ENCODE results near the gene AJAP1.

The AJAP1 gene

GRCh38 chr1:4769516-4770280 lies 115.3 kb downstream of the AJAP1 start:
- DNase-seq (ENCODE audit: low read depth in 3 of 3) = no peak

- DNase-seq (ENCODE audit: low read depth in 3 of 3) = no peak
Observed at GRCh38 chr1:4770713-4771112, 116.3 kb downstream of the AJAP1 start.

GRCh38 chr1:4771267-4771666 lies 116.9 kb downstream of the AJAP1 start:
- no peak for DNase-seq (ENCODE audit: low read depth in 3 of 3)

- no peak for DNase-seq (ENCODE audit: low read depth in 3 of 3)
Observed at GRCh38 chr1:4771721-4772120, 117.3 kb downstream of the AJAP1 start.

GRCh38 chr1:4772294-4773010 lies 118.0 kb downstream of the AJAP1 start:
- no peak for DNase-seq (ENCODE audit: low read depth in 3 of 3)

GRCh38 chr1:4773226-4773625 lies 118.8 kb downstream of the AJAP1 start:
- DNase-seq (ENCODE audit: low read depth in 3 of 3) = no peak

GRCh38 chr1:4775506-4775905 lies 121.1 kb downstream of the AJAP1 start:
- no peak for DNase-seq (ENCODE audit: low read depth in 3 of 3)

GRCh38 chr1:4778056-4778455 lies 123.6 kb downstream of the AJAP1 start:
- no peak for DNase-seq (ENCODE audit: low read depth in 3 of 3)

GRCh38 chr1:4781646-4782045 lies 127.2 kb downstream of the AJAP1 start:
- no peak for DNase-seq (ENCODE audit: low read depth in 3 of 3)

- no peak for DNase-seq (ENCODE audit: low read depth in 3 of 3)
Observed at GRCh38 chr1:4784761-4785160, 130.4 kb downstream of the AJAP1 start.

GRCh38 chr1:4786055-4786454 lies 131.6 kb downstream of the AJAP1 start:
- no peak for DNase-seq (ENCODE audit: low read depth in 3 of 3)

GRCh38 chr1:4787551-4787950 lies 133.1 kb downstream of the AJAP1 start:
- DNase-seq (ENCODE audit: low read depth in 3 of 3) = no peak

GRCh38 chr1:4792565-4792964 lies 138.2 kb downstream of the AJAP1 start:
- no peak for DNase-seq (ENCODE audit: low read depth in 3 of 3)

GRCh38 chr1:4794020-4794780 lies 139.8 kb downstream of the AJAP1 start:
- DNase-seq (ENCODE audit: low read depth in 3 of 3) = no peak

- no peak for DNase-seq (ENCODE audit: low read depth in 3 of 3)
Observed at GRCh38 chr1:4796161-4797015, 142.0 kb downstream of the AJAP1 start.

GRCh38 chr1:4797016-4797410 lies 142.6 kb downstream of the AJAP1 start:
- DNase-seq (ENCODE audit: low read depth in 3 of 3) = no peak

GRCh38 chr1:4797429-4797828 lies 143.0 kb downstream of the AJAP1 start:
- no peak for DNase-seq (ENCODE audit: low read depth in 3 of 3)

- DNase-seq (ENCODE audit: low read depth in 3 of 3) = no peak
Observed at GRCh38 chr1:4801192-4801924, 146.9 kb downstream of the AJAP1 start.

GRCh38 chr1:4802024-4802423 lies 147.6 kb downstream of the AJAP1 start:
- DNase-seq (ENCODE audit: low read depth in 3 of 3) = no peak

- no peak for DNase-seq (ENCODE audit: low read depth in 3 of 3)
Observed at GRCh38 chr1:4803335-4803734, 148.9 kb downstream of the AJAP1 start.

- DNase-seq (ENCODE audit: low read depth in 3 of 3) = no peak
Observed at GRCh38 chr1:4805987-4806386, 151.6 kb downstream of the AJAP1 start.
